ENCODE results near the gene HOXC9. TPM values are rescaled to one million over a fixed set of nuclear protein-coding genes. Genes with fewer than 3 reads are reported as not detected.

HOXC9 gene
- total and polyA plus RNA-seq, 2 of the 4 experiments (the other 2 are of a cell fraction), result 0.26 TPM; not detected in 1

- no peak overlapping the region for H3K4me2 ChIP-seq (ENCODE audit: low read depth, low read length)
- no peak overlapping the region for H2BK120ac ChIP-seq (ENCODE audit: low read depth, low read length)
- BruUV-seq (replicated peaks), result no TSS peak
- 25 to 100% methylated on average over 1 to 5 of the region's 27 CpGs for WGBS, 2 experiments (ENCODE audit: extremely low coverage in 2 of 2, insufficient read length in 1 of 2)
- H2AFZ ChIP-seq (replicated peaks; ENCODE audit: low read length, poor library complexity), result no peak overlapping the region
- peaks cover 73% of the 10 kb centered on the region for H3K27me3 ChIP-seq (ENCODE audit: control insufficient read depth, insufficient read depth, low read length)
- H2AK5ac ChIP-seq (ENCODE audit: low read depth, low read length), result no peak overlapping the region
- no peak for TF ChIP-seq MXI1 (IDR thresholded peaks at IDR 0.05; ENCODE audit: borderline replicate concordance, low read depth, low read length)
- TF ChIP-seq CTCF (conservative IDR thresholded peaks at IDR 0.05; ENCODE audit: low read depth, low read length), result no peak
- TF ChIP-seq RCOR1 (IDR thresholded peaks at IDR 0.05; ENCODE audit: insufficient replicate concordance, low read length), result no peak
- H2AK9ac ChIP-seq (replicated peaks; ENCODE audit: low read depth, low read length, poor library complexity), result no peak overlapping the region
- no peak overlapping the region for H3K18ac ChIP-seq (ENCODE audit: low read depth, low read length)
- no peaks in the 10 kb centered on the region for H3K79me1 ChIP-seq (ENCODE audit: low read depth in 1 of 2, low read length in 2 of 2)
- dilution Hi-C loops (cut with HindIII; ENCODE audit: low sequenced_read_pairs, unreplicated experiment), result no loop called here
- H3K4me1 ChIP-seq (ENCODE audit: control insufficient read depth, insufficient read depth, low read length), result no peaks in the 10 kb centered on the region
- no peak overlapping the region for H3K4ac ChIP-seq (ENCODE audit: low read depth, low read length)
- no peak overlapping the region for H4K8ac ChIP-seq (ENCODE audit: low read depth in 2 of 2, low read length in 2 of 2)
- no peak overlapping the region for H3K9ac ChIP-seq (ENCODE audit: low read depth, low read length)
- DNase-seq, result no peak
- ChIA-PET POLR2A (ENCODE audit: unreplicated experiment) (no interaction called here), CTCF (no interaction called here)
- no peak overlapping the region for H3K23ac ChIP-seq (ENCODE audit: low read depth, low read length)
- H3K27ac ChIP-seq (ENCODE audit: insufficient read depth, low read length), result no peak overlapping the region
- no peaks in the 10 kb centered on the region for H3K36me3 ChIP-seq (ENCODE audit: control insufficient read depth, insufficient read depth, low read length)
- no peaks in the 10 kb centered on the region for H3K9me1 ChIP-seq (ENCODE audit: insufficient read depth, low read length)
- in situ Hi-C loops (cut with MboI; ENCODE audit: low sequenced_read_pairs), result no loop called here
- no peaks in the 10 kb centered on the region for H4K20me1 ChIP-seq (ENCODE audit: insufficient read depth, low read length)
- no peak overlapping the region for H2BK5ac ChIP-seq (ENCODE audit: low read depth, low read length, poor library complexity, severe bottlenecking)
- H3K14ac ChIP-seq (replicated peaks; ENCODE audit: low read depth, low read length), result no peak overlapping the region
- H4K91ac ChIP-seq (ENCODE audit: insufficient read depth, low read depth, low read length), result no peak overlapping the region
- intact Hi-C loops (cut with micrococcal nuclease), result no loop called here
- ATAC-seq (ENCODE audit: low read depth), result no peak
- no peak overlapping the region for H3K56ac ChIP-seq (ENCODE audit: extremely low read depth, insufficient read depth, low read length)
- no peak overlapping the region for H2BK15ac ChIP-seq (ENCODE audit: low read depth, low read length)
- H3K9me3 ChIP-seq (ENCODE audit: control insufficient read depth, insufficient read depth, low read length), result no peaks in the 10 kb centered on the region
- no peak overlapping the region for H4K5ac ChIP-seq (ENCODE audit: low read depth, low read length)
- H3K4me3 ChIP-seq (ENCODE audit: insufficient read depth, low read depth, low read length), result no peak overlapping the region
- H2BK20ac ChIP-seq (ENCODE audit: low read depth, low read length), result no peak overlapping the region
These were observed 46.8 kb downstream of the HOXC9 start for GRCh38 chr12:54046809-54047159.
